UCSD-AML1 (cell line): Measurements from ENCODE around the gene UBA6.
"Not testable (repeated sequence)": the region's sequence is repeated elsewhere in the genome, so short reads cannot be mapped to it uniquely, and the experiment has no call there.

ENCODE experiments used
- DNase-seq: peaks from one replicate; lab custom pipeline; 2025; ENCODE audit not compliant: unreplicated experiment; lab: John Stamatoyannopoulos, UW

UBA6 gene

GRCh38 chr4:67700738-67701516, at the start of gene UBA6:
TSS of gene UBA6 (minus strand) at chr4:67701155. CDS start at chr4:67701119, 36 bp downstream.
- DNase-seq = peak; percentile 97

DNA sequence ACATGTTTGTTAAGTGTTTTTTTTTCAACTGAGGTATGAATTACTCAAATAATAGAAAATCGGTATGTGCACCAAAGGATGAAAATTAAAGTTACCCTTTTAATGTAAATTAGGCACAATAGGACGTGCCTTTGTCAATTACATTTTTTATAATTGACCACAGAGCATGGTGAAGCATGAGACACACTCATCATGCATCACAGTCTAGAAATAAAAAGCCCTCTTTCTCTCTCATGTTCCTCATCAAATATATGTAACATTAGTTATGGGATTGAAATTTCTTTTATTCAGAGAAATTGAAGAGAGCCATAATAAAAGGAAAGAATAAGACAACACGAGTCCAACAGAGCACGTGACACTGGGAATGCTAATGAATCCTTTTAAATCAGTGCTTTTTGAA, 49.7 kb upstream of the UBA6 start:
- no peak for DNase-seq

DNA sequence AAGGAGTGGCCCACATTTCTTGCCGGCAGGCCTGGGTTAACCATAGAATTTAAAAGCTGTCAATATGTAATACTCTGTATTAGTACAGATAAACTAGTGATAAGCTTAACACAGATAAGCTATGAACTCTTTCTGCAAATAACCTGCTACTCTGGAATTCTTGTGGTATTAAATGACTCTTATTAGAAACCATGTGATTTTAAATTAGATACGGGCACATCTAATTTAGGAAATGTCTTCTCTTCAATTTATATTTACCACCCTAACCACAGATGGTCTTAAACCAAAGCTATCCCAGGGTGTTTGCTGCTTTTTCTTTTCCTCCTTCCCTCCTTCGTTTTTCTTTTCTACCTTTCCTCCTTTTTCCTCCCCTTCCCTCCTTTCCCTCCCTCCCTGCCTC, 48.3 kb upstream of the UBA6 start:
- DNase-seq = no peak

GRCh38 chr4:67746797-67747495, 46.0 kb upstream of the UBA6 start:
- DNase-seq = no peak

DNA sequence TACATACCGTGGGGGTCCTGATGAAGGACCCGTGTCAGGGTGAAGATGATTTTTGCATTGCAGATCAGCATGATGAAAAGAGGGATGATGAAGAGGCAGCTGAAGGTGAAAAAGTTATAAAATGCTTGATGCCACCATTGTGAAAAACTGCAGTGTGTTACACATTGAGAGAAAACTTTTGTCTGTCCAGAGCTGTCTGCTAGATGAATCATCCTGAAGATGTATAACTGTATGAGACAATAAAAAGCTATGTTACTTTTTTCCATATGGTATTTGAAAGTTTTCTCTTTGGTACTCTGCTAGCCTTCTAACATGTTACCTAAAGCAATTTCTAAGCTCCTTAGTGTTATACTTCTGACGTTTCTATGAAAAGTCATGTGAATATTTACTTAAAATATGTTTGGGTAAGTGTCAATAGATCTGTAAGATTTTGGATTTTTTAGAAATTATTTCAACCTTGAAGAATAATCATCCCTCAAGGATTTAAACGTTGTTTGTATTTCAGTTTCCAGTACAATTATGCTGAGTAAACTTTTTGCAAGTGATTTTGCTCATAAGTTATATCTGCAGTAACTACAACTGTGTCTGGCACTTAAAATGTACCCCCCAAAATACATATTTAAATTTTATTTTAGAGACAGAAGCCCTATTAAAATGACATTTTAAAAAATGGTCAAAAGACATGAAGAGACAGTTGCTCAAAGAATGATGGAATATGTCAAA, 43.8 kb upstream of the UBA6 start:
- DNase-seq = no peak

DNA sequence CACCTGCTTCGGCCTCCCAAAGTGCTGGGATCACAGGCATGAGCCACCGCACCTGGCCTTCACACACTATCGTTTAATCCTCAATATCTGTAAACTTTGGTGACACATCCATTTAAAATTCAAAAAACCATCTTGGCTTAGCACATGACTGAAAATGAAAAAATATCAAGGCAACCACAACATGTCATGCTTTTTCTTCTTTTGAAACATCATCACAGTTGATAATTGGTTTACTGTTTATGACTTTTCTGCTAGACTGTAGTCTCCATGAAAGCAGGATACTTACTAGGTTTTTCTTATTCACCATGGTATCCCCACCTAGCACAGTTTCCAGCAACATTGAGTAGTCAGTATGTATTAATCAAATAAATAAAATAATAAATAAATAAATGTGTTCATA, 42.2 kb upstream of the UBA6 start:
- no peak for DNase-seq

DNA sequence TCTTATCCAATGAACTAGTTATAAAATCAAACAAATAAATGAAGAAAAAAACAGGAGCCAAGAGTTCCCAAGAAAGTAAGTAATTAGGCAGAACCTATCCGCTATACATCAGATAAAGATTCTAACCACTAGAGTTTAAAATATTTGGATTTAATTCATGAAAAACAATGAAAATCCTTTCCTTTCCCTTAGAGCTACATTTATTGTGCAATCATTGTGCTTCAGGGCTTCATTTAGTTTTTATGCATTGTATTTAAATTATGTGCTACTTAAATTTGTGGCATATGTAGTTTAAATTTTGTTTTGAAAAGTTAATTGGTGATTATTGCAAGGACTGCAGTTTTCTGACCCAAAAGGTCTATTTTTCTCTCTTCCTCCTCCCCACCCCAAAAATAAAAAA, 35.3 kb upstream of the UBA6 start:
- DNase-seq = no peak

GRCh38 chr4:67735325-67735724, 34.4 kb upstream of the UBA6 start:
- DNase-seq = no peak

DNA sequence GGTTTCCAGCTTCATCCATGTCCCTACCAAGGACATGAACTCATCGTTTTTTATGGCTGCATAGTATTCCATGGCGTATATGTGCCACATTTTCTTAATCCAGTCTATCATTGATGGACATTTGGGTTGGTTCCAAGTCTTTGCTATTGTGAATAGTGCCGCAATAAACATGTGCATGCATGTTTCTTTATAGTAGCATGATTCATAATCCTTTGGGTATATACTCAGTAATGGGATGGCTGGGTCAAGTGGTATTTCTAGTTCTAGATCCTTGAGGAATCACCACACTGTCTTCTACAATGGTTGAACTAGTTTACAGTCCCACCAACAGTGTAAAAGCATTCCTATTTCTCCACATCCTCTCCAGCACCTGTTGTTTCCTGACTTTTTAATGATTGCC, 29.6 kb upstream of the UBA6 start:
- DNase-seq = not testable (repeated sequence)

DNA sequence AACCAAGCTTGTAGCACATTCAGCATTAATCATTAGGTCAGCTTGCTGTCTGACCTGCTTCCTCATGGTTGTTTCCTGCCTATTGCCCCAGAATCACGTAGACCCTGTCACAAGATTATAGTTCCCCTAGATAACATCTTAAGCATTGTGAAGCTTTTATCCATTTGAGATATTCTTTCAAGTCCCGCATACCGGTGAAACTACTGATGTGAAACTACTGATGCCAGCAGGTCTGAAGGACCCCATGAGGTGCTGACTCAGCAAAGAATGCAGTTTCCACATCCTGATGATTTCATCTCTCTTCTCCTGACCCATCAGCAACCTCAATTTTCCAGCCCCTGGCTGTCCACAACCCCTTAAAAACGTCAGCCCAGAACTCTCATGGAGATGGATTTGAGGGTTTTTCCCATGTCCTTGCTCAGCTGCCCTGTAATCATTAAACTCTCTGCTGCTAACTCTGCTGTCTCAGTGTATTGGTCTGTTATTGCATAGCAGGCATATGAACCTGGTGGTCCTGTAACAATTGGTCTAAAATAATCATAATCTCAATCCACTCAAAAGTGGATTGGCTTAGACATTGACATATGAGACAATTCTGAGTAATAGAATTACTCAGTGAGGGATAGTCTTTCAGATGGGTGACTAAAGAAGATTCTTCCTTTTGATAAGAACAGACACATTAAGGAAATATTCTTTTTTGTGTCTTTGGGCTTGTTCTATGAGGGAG, 26.3 kb upstream of the UBA6 start:
- DNase-seq = peak; percentile 16

GRCh38 chr4:67725981-67726380, 25.0 kb upstream of the UBA6 start:
- no peak for DNase-seq

DNA sequence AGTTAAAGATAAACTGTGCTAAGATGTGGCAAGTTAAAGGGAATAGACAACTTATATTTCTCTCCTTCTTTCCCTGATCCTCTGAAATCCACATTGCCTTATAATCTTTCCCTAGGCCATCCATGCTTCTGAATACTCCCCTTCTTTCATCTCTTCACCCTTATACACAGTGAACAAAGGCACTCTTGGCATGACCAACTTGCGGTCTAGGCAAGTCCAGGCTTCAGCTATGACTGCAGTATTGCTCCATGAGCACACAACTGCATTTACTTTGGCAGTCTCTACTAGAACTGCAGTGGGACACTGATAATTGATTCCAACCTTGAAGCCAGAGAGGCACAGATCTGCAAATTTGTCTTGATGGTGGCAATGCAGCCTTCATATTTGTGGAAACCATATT, 24.2 kb upstream of the UBA6 start:
- DNase-seq = no peak

DNA sequence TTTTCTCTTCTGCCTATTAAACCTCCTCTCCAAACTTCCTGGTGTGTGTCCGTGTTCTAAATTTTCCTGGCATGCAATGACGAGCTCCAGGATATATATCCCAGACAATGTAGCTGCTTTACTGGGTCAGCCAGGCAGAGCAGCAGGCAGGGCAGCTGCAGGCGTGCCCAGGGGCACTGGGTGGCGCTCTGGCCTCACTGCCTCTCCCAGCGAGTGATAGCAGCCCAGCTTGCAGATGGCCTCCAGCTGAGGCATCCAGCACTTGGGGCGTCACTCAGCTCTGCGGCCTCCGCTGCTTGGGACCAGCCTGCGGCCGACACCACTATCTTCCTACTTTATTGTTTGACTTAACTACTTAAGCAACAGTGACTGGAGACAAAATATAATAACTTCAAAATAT, 23.0 kb upstream of the UBA6 start:
- peak; percentile 12 for DNase-seq

DNA sequence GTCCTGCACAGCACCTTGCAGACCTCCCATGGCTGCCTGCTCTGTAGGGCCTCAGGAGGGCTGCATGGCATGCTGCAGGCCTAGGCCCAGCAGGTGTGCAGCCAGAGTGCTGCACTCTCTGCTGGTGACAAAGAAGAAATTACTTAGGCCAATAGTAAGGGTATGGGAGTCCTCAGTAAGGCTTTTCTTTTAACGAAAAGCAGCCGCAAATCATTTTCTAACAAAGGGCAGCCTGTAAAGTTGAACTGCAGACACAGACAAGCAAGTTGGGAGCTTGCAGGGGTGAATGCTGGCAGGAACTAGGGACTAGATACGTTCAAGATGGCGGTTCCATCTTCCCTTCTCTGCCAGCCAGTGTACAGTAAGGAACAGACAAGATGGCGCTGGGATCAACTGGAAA, 22.4 kb upstream of the UBA6 start:
- DNase-seq = no peak

- DNase-seq = no peak
Observed at GRCh38 chr4:67721770-67722597, 21.0 kb upstream of the UBA6 start.

- DNase-seq = no peak
Observed at GRCh38 chr4:67721315-67721769, 20.4 kb upstream of the UBA6 start.

DNA sequence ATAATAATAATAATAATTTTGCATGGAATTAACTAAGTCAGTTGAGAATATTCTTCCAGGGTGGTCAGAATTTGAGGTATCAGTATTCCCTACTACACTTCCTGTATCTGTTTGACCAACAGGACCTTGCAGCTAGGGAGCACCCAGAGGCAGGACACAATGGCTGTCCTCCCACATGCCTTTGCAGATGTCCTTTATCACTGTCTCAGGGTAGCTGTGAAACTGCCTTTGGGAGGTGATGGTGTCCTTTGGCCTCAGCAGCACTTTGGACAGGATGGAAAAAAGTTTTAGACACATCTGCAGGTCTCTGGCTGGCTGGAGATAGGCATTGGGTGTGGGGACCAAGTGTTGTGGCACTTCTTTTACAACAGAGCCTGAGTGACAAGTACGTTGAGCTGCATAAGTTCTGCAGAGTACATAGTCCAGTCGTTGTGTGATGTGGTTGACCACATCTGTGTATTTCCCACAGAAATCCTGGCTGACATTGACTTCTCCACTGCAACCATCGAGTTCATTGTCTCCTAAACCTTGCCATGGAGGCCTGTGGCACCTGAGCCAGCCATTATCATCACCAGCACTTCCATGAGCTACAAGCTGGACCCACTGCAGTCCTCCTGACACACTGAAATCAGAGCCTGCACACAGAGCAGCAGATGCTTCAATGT, 19.1 kb upstream of the UBA6 start:
- DNase-seq = no peak

GRCh38 chr4:67718848-67719247, 17.9 kb upstream of the UBA6 start:
- DNase-seq = no peak

- DNase-seq = no peak
Observed at GRCh38 chr4:67717586-67717985, 16.6 kb upstream of the UBA6 start.

- DNase-seq = no peak
Observed at GRCh38 chr4:67714955-67715354, 14.0 kb upstream of the UBA6 start.
